ENCODE results near the gene SMIM38. TPM values are rescaled to one million over a fixed set of nuclear protein-coding genes. Genes with fewer than 3 reads are reported as not detected.

Gene SMIM38
- total and polyA plus RNA-seq, 2 of the 4 experiments (the other 2 are of a cell fraction), result under 0.01 to 0.05 TPM

DNA sequence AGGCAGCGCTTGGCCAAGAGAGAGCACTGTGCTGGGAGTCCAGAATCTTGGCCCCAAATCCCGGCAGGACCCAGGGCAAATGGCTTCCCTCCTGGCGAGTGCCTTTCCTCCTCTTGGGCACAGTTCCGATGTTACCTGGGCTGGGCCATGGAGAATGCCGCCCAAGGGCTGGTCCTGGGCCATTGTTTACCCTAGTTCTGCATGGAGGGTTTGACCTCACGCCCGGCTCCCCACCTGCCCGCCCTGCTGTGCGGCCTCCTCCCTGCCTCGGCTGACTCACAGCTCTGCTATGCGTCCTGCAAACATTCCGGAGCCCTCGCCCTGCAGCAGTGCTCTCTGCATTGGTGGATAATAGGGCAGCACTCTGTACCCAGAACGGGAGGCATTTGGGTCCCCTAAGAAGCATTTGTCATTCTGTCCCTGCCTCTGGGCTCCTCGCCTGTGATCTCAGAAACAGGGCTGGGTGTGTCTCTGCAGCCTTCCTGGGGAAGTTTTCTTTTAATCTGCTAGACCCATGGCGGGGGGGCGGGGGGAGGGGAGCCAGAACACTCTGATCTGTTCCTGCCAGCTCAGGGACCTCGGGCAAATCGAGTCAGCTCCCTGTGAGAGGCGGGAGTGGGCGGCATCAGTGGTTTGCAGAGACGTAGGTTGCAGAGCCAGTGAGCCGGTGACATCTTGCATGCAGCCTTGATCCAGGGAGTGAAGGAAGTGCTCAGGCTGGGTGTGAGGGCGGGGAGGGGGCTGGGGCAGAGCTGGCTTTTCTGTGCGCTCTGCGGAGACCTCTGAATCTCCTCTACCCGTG is 32.9 kb upstream of the SMIM38 start (continued):
- TF ChIP-seq MAFK (IDR thresholded peaks at IDR 0.05; ENCODE audit: low read depth, low read length), result no peak
- TF ChIP-seq MAZ (IDR thresholded peaks at IDR 0.05; ENCODE audit: borderline replicate concordance, low read depth, low read length), result peak; percentile 53; the same call in 1 of the 2 replicates
- no peak for TF ChIP-seq CHD1 (IDR thresholded peaks at IDR 0.05; ENCODE audit: low read depth, low read length)

Data from IMR-90 (cell line).